Panc1 (cell line): Measurements from ENCODE around the gene ANTXR1. TPM values are rescaled to one million over a fixed set of nuclear protein-coding genes. Genes with fewer than 3 reads are reported as not detected.

Experiments
- ATAC-seq: fragments of 200-7000 bp; cut with Tn5 transposase; 2 replicates; pipeline ENCODE4 v1.9.1; 2020; ENCODE audit warnings: mild to moderate bottlenecking, moderate library complexity
- BruUV-seq: library from RNA; stranded (reverse); fragments of 400-500 nt; replicated peaks from 2 replicates; lab custom pipeline; 2021; lab: Mats Ljungman, UMichigan
- CTCF ChIA-PET: fragments of 300-600 bp; sonication (Branson Sonifier 250); formaldehyde crosslinking; loops from one replicate; lab custom pipeline; 2022; ENCODE audit warnings: antibody characterized with exemption; lab: Charles Lee
- POLR2A ChIA-PET: fragments of 300-600 bp; sonication (Branson Sonifier 250); formaldehyde crosslinking; loops from one replicate; lab custom pipeline; 2022; ENCODE audit warnings: antibody characterized with exemption; lab: Charles Lee
- DNase-seq: peaks from one replicate; pipeline ENCODE4 v3.0.0-alpha.2; 2010; ENCODE audit warnings: low read depth, low spot score
- H3K27ac ChIP-seq: 2 replicates; pipeline ENCODE4 v1.5.1; 2011; ENCODE audit warnings: mild to moderate bottlenecking, low read length, inconsistent platforms
- H3K27me3 ChIP-seq: fragments of 200-500 bp; sonication (Bioruptor generic); 2 replicates; pipeline ENCODE4 v1.6.0; 2014; ENCODE audit warnings: low read length, inconsistent platforms; ENCODE audit not compliant: control insufficient read depth, insufficient read depth
- H3K36me3 ChIP-seq: fragments of 200-500 bp; sonication (Bioruptor generic); 2 replicates; pipeline ENCODE4 v1.5.1; 2014; ENCODE audit warnings: inconsistent platforms, mild to moderate bottlenecking, low read length, moderate library complexity; ENCODE audit not compliant: control insufficient read depth, insufficient read depth
- H3K4me1 ChIP-seq: 2 replicates; pipeline ENCODE4 v1.5.1; 2011; ENCODE audit warnings: inconsistent platforms, mild to moderate bottlenecking, low read length, moderate library complexity; ENCODE audit not compliant: control insufficient read depth, insufficient read depth
- H3K4me3 ChIP-seq, 2 experiments: 2 replicates each; pipeline ENCODE4 v1.5.1; 2011 to 2012; ENCODE audit warnings: low read depth in 2 of 2, low read length in 2 of 2, mild to moderate bottlenecking in 2 of 2, inconsistent platforms in 1 of 2, moderate library complexity in 1 of 2
- H3K9me3 ChIP-seq: fragments of 200-500 bp; sonication (Bioruptor generic); 2 replicates; pipeline ENCODE4 v1.5.1; 2014; ENCODE audit warnings: low read depth, mild to moderate bottlenecking, inconsistent platforms, low read length, moderate library complexity; ENCODE audit not compliant: control insufficient read depth, insufficient read depth
- POLR2AphosphoS5 ChIP-seq: IDR thresholded peaks from 2 replicates; pipeline ENCODE4 v1.6.1; 2012; ENCODE audit warnings: mild to moderate bottlenecking, low read depth, low read length, moderate library complexity
- SIN3A ChIP-seq: IDR thresholded peaks from 2 replicates; pipeline ENCODE4 v1.6.1; 2012; ENCODE audit warnings: low read depth, mild to moderate bottlenecking, low read length, moderate library complexity, borderline replicate concordance; ENCODE audit not compliant: insufficient read depth
- TCF7L2 ChIP-seq: IDR thresholded peaks from 2 replicates; pipeline ENCODE4 v1.6.1; 2011; ENCODE audit warnings: mild to moderate bottlenecking, low read depth, low read length, inconsistent platforms
- in situ Hi-C: cut with HindIII; loops from 2 replicates; pipeline ENCODE4 v1.10.0; 2016; ENCODE audit warnings: low sequenced_read_pairs, low pct_unique_long_range_greater_than_20kb
- intact Hi-C: fragments of 100-400 bp; cut with micrococcal nuclease; formaldehyde crosslinking; loops from one replicate; pipeline ENCODE4 v1.10.0; 2022; ENCODE audit not compliant: unreplicated experiment
- total RNA-seq: library from RNA; stranded (reverse); gene quantifications from one replicate; pipeline ENCODE4 v1.2.1, GENCODE V29; 2021; ENCODE audit not compliant: unreplicated experiment
- TF ChIP-seq, protein P1 (sequence below), 2 experiments: IDR thresholded peaks; 2 replicates each; pipeline ENCODE4 v1.6.1; 2011 to 2012; ENCODE audit warnings: low read depth in 2 of 2, control low read depth in 1 of 2, low read length in 1 of 2, mild to moderate bottlenecking in 1 of 2, moderate library complexity in 1 of 2; ENCODE audit not compliant: insufficient read depth in 1 of 2
- TF ChIP-seq, protein P2 (sequence below): fragments of 450-650 bp; IDR thresholded peaks from 2 replicates; pipeline ENCODE4 v1.5.1; 2017; ENCODE audit warnings: mild to moderate bottlenecking

Gene ANTXR1
- total RNA-seq, 1 experiment from 2014 or later: 132 TPM

DNA sequence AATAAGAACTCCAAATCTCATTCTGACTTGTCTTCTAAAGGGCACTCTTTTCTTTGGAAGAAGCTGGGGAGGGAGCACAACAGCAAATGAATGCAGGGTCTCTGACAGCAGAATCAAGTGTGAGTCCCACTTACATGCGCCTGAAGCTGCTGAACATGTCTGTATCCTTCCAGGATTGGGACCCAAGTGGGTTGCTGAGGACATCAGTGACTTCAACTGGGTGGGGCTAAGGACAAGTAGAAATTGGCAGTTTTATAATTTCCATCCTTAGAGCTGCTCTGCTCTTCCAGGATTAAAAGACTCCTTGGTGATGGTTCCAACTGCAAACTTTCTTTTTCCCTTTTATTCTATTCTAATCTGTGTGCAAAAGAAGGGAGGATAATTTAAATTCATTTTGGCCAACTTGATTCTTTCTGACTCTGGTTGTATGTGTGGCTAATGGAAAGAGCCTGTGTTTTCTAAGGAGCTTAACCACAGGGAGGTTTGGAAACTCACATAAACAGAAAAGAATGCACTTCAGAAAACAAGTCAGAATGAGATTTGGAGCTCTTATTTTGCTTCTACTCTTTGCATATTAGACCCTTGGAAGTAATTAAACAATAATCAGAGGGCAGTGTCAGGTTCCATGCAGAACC is 20.6 kb downstream of the ANTXR1 start:
- CTCF ChIA-PET: interaction anchor here (0.5 kb wide), 1 partner anchor 243 kb away, joined by 5 read pairs; no protein-coding TSS in a partner anchor
- no peak overlapping the region for H3K4me3 ChIP-seq

DNA sequence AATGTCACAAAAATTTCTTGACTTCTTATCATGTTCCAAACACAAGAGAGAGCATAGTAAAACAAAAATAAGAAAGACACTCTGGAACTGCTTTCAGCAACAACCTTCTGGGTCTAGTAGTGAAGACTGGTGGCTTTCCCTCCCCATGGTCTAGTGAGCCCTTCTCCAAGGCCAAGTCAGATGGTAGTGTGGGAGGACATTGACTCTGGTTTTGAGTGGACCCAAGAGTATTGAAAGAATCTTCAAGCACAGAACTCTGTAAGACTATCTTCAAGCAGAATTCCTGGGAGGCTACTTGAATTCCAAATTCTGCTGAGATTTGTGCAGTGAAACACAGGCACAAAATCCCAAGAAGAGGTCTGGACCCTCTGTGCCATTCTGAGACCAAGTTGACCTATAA is 21.1 kb downstream of the ANTXR1 start:
- ATAC-seq (no peak), DNase-seq (no peak)
- ChIA-PET POLR2A (no interaction called here), CTCF (no interaction called here)
- H3K27me3 ChIP-seq: no peaks in the 10 kb centered on the region
- no peaks in the 10 kb centered on the region for H3K36me3 ChIP-seq
- H3K4me3 ChIP-seq: no peak overlapping the region
- no peak overlapping the region for H3K27ac ChIP-seq
- no peaks in the 10 kb centered on the region for H3K9me3 ChIP-seq
- intact Hi-C loops (no loop called here), in situ Hi-C loops (no loop called here)
- TF ChIP-seq, protein P1, sequence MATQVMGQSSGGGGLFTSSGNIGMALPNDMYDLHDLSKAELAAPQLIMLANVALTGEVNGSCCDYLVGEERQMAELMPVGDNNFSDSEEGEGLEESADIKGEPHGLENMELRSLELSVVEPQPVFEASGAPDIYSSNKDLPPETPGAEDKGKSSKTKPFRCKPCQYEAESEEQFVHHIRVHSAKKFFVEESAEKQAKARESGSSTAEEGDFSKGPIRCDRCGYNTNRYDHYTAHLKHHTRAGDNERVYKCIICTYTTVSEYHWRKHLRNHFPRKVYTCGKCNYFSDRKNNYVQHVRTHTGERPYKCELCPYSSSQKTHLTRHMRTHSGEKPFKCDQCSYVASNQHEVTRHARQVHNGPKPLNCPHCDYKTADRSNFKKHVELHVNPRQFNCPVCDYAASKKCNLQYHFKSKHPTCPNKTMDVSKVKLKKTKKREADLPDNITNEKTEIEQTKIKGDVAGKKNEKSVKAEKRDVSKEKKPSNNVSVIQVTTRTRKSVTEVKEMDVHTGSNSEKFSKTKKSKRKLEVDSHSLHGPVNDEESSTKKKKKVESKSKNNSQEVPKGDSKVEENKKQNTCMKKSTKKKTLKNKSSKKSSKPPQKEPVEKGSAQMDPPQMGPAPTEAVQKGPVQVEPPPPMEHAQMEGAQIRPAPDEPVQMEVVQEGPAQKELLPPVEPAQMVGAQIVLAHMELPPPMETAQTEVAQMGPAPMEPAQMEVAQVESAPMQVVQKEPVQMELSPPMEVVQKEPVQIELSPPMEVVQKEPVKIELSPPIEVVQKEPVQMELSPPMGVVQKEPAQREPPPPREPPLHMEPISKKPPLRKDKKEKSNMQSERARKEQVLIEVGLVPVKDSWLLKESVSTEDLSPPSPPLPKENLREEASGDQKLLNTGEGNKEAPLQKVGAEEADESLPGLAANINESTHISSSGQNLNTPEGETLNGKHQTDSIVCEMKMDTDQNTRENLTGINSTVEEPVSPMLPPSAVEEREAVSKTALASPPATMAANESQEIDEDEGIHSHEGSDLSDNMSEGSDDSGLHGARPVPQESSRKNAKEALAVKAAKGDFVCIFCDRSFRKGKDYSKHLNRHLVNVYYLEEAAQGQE (IDR thresholded peaks at IDR 0.05; ENCODE audit: insufficient read depth in 1 of 2, low read depth in 2 of 2, low read length in 1 of 2): no peak
- TF ChIP-seq, protein P2, sequence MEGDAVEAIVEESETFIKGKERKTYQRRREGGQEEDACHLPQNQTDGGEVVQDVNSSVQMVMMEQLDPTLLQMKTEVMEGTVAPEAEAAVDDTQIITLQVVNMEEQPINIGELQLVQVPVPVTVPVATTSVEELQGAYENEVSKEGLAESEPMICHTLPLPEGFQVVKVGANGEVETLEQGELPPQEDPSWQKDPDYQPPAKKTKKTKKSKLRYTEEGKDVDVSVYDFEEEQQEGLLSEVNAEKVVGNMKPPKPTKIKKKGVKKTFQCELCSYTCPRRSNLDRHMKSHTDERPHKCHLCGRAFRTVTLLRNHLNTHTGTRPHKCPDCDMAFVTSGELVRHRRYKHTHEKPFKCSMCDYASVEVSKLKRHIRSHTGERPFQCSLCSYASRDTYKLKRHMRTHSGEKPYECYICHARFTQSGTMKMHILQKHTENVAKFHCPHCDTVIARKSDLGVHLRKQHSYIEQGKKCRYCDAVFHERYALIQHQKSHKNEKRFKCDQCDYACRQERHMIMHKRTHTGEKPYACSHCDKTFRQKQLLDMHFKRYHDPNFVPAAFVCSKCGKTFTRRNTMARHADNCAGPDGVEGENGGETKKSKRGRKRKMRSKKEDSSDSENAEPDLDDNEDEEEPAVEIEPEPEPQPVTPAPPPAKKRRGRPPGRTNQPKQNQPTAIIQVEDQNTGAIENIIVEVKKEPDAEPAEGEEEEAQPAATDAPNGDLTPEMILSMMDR: no peak
- no peak for TF ChIP-seq TCF7L2
- TF ChIP-seq SIN3A: no peak
- TF ChIP-seq POLR2AphosphoS5: no peak
- H3K4me1 ChIP-seq: peaks cover 36% of the 10 kb centered on the region
- BruUV-seq: no TSS peak

More for the DNA sequence above, 20.6 kb downstream of the ANTXR1 start:
- ATAC-seq: no peak
- H3K4me1 ChIP-seq: peaks cover 36% of the 10 kb centered on the region
- POLR2A ChIA-PET: no interaction called here
- no TSS peak for BruUV-seq
- H3K27ac ChIP-seq: peak overlapping the region; percentile 65; the same call in 1 of the 2 replicates
- DNase-seq: no peak
- intact Hi-C loops (no loop called here), in situ Hi-C loops (no loop called here)
- no peaks in the 10 kb centered on the region for H3K27me3 ChIP-seq
- TF ChIP-seq, protein P2: no peak
- TF ChIP-seq, protein P1 (IDR thresholded peaks at IDR 0.05; ENCODE audit: insufficient read depth in 1 of 2, low read depth in 2 of 2, low read length in 1 of 2): no peak
- TF ChIP-seq POLR2AphosphoS5 (no peak), TCF7L2 (no peak), SIN3A (no peak)
- H3K36me3 ChIP-seq: no peaks in the 10 kb centered on the region
- no peaks in the 10 kb centered on the region for H3K9me3 ChIP-seq
